Measurements from ENCODE around the gene HOXA9. TPM values are rescaled to one million over a fixed set of nuclear protein-coding genes. Genes with fewer than 3 reads are reported as not detected.

HOXA9 gene
- total RNA-seq, 1 donor from 2014 or later = not detected

GRCh38 chr7:27198138-27198841 lies 33.0 kb upstream of the HOXA9 start:
- Histone ChIP-seq H4K20me1 (ENCODE audit: low read depth) (peaks cover 81% of the 10 kb centered on the region), H3K27me3 (peaks cover 100% of the 10 kb centered on the region), H2AFZ (replicated peaks) (no peak overlapping the region), H3K36me3 (no peaks in the 10 kb centered on the region), H3K79me2 (ENCODE audit: low read depth) (no peaks in the 10 kb centered on the region), H3K4me2 (no peak overlapping the region), H3K4me1 (no peaks in the 10 kb centered on the region), H3K9me3 (ENCODE audit: low read depth) (no peaks in the 10 kb centered on the region), H3K27ac (no peak overlapping the region), H3K4me3 (no peak overlapping the region), H3K9ac (no peak overlapping the region), H3F3A (ENCODE audit: low read depth) (peaks cover 16% of the 10 kb centered on the region)
- Mint-ChIP-seq H3K27me3 (ENCODE audit: insufficient read depth, low read depth) (peaks cover 87% of the 10 kb centered on the region), H3K9me3 (peaks cover 6% of the 10 kb centered on the region), H3K27ac (no peak overlapping the region), H3K4me1 (peaks cover 9% of the 10 kb centered on the region), H3K4me3 (no peak overlapping the region), H3K36me3 (no peaks in the 10 kb centered on the region)
- peak; percentile 98 for TF ChIP-seq EZH2 (IDR thresholded peaks at IDR 0.05)
- TF ChIP-seq EZH2phosphoT487 (IDR thresholded peaks at IDR 0.05) = peak; percentile 62
- TF ChIP-seq CTCF (IDR thresholded peaks at IDR 0.05) = no peak
- DNase-seq (ENCODE audit: low spot score) = no peak

DNA sequence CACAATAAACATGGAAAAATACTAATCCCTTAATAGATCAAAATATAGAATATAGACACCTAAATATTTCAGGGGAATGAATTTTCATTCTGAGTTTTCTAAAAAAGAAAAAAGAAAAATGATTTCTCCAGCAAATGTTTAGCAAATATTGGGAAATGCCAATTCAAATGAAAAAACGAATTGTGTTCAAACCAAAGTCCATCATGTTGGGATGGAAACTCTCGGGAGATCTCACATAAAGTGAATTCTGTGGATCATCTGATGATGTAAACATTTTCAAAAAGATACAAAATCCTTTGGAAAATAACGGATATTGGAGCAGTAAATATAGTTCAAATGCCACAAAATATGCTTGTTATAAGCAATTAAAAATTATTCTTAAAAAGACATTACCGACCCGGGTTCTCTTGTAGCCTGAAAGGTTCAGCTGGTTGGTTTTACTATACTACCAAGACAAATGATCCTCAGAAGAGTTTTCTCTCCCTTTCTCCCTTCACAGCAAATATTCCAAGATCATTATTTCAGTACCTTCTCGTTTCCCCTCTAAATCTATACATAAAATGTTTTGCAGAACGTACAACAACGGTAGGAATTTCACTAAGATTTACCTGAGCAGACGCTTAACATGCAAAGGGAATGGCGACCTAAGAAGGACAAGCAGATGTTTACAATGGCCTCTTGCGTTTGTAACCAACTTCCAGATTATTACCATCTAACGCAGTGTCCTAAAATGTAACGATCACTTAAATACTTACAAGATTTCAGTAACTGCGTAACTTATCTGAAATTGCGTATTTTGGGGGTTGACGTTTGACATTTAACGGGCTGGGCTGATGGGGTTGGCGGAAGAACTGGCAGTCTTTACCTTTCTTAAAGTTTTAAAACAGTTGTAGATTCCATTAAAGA lies 32.1 kb upstream of the HOXA9 start:
- Mint-ChIP-seq H3K4me1 (peaks cover 9% of the 10 kb centered on the region), H3K36me3 (no peaks in the 10 kb centered on the region), H3K9me3 (peaks cover 6% of the 10 kb centered on the region), H3K4me3 (no peak overlapping the region), H3K27ac (no peak overlapping the region), H3K27me3 (ENCODE audit: insufficient read depth, low read depth) (peaks cover 85% of the 10 kb centered on the region)
- peaks cover 16% of the 10 kb centered on the region for H3F3A ChIP-seq (ENCODE audit: low read depth)
- H3K4me2 ChIP-seq = no peak overlapping the region
- H3K36me3 ChIP-seq = no peaks in the 10 kb centered on the region
- H3K4me3 ChIP-seq = no peak overlapping the region
- no peaks in the 10 kb centered on the region for H3K4me1 ChIP-seq
- DNase-seq (ENCODE audit: low spot score) = no peak
- no peaks in the 10 kb centered on the region for H3K79me2 ChIP-seq (ENCODE audit: low read depth)
- H3K27ac ChIP-seq = no peak overlapping the region
- H3K9ac ChIP-seq = no peak overlapping the region
- H4K20me1 ChIP-seq (ENCODE audit: low read depth) = peaks cover 80% of the 10 kb centered on the region
- no peak for TF ChIP-seq CTCF (IDR thresholded peaks at IDR 0.05)
- peak; percentile 60 for TF ChIP-seq EZH2phosphoT487 (IDR thresholded peaks at IDR 0.05)
- peak; percentile 76 for TF ChIP-seq EZH2 (IDR thresholded peaks at IDR 0.05)
- H2AFZ ChIP-seq (replicated peaks) = no peak overlapping the region
- H3K27me3 ChIP-seq = peaks cover 100% of the 10 kb centered on the region
- no peaks in the 10 kb centered on the region for H3K9me3 ChIP-seq (ENCODE audit: low read depth)

GRCh38 chr7:27196287-27196767 lies 31.0 kb upstream of the HOXA9 start:
- H3K36me3 Mint-ChIP-seq = no peaks in the 10 kb centered on the region

More at GRCh38 chr7:27196287-27196767, 31.0 kb upstream of the HOXA9 start:
- TF ChIP-seq EZH2phosphoT487 (IDR thresholded peaks at IDR 0.05) (no peak), EZH2 (IDR thresholded peaks at IDR 0.05) (peak; percentile 21), CTCF (IDR thresholded peaks at IDR 0.05) (peak; percentile 90)
- Mint-ChIP-seq H3K9me3 (peaks cover 3% of the 10 kb centered on the region), H3K27ac (no peak overlapping the region), H3K27me3 (ENCODE audit: insufficient read depth, low read depth) (peaks cover 85% of the 10 kb centered on the region), H3K4me3 (no peak overlapping the region), H3K4me1 (peaks cover 9% of the 10 kb centered on the region)
- peak; percentile 84 for DNase-seq (ENCODE audit: low spot score)
- Histone ChIP-seq H3K9me3 (ENCODE audit: low read depth) (no peaks in the 10 kb centered on the region), H2AFZ (replicated peaks) (no peak overlapping the region), H3K27me3 (peaks cover 100% of the 10 kb centered on the region), H4K20me1 (ENCODE audit: low read depth) (peaks cover 80% of the 10 kb centered on the region), H3K9ac (no peak overlapping the region), H3K79me2 (ENCODE audit: low read depth) (no peaks in the 10 kb centered on the region), H3K36me3 (no peaks in the 10 kb centered on the region), H3K4me1 (no peaks in the 10 kb centered on the region), H3F3A (ENCODE audit: low read depth) (peaks cover 16% of the 10 kb centered on the region), H3K27ac (no peak overlapping the region), H3K4me3 (no peak overlapping the region), H3K4me2 (no peak overlapping the region)
